K562 (cell line): Measurements from ENCODE around the gene ANXA9. TPM values are rescaled to one million over a fixed set of nuclear protein-coding genes. Genes with fewer than 3 reads are reported as not detected.
A peak's percentile ranks its signal among the peaks of the same experiment; 100 is the strongest.

Experiments used
- ATAC-seq: fragments of 200-7000 bp; cut with Tn5 transposase; 3 replicates; pipeline ENCODE4 v1.9.1; 2020; ENCODE audit warnings: moderate library complexity
- BruUV-seq: library from RNA; stranded (reverse); fragments of 400-500 nt; replicated peaks from 2 replicates; lab custom pipeline; 2021; lab: Mats Ljungman, UMichigan
- CTCF ChIA-PET: fragments of 300-600 bp; formaldehyde crosslinking; extraction: SDS; loops from one replicate; lab custom pipeline; 2021; ENCODE audit warnings: low intra/inter-chr PET ratio; lab: Yijun Ruan, JAX
- POLR2A ChIA-PET: fragments of 300-600, 350-650 bp; sonication (Branson Sonifier 250); formaldehyde crosslinking; extraction: SDS; loops from one replicate; lab custom pipeline; 2021; ENCODE audit warnings: antibody characterized with exemption, inconsistent platforms; lab: Yijun Ruan, JAX
- DNase-seq, 4 experiments: peaks; one replicate each; pipeline versions ENCODE4 v3.0.0 to v3.0.0-alpha.2; 2011 to 2018; ENCODE audit warnings: low spot score in 3 of 4, mixed read lengths in 3 of 4; ENCODE audit errors: extremely low read depth in 1 of 4
- FAIRE-seq: peaks from 2 replicates; lab custom pipeline; 2011; peaks lifted over from hg19 to GRCh38; lab: Jason Lieb, UNC
- H2AFZ ChIP-seq: 2 replicates; pipeline ENCODE4 v1.6.0; 2011; ENCODE audit warnings: low read depth, low read length, control low read depth, inconsistent platforms
- H3K27ac ChIP-seq: fragments of 200-600 bp; 3 replicates; pipeline ENCODE4 v1.8.0; 2011; ENCODE audit warnings: low read depth, mild to moderate bottlenecking, control low read depth, inconsistent platforms, low read length, moderate library complexity, mixed read lengths; ENCODE audit errors: extremely low read depth
- H3K27me3 ChIP-seq, 2 experiments: fragments of 300-600 bp in 1 of 2; 2 replicates in 1 of 2; 3 replicates in 1 of 2; pipeline versions ENCODE4 v1.6.0 to v1.8.0; 2011; ENCODE audit warnings: inconsistent platforms in 2 of 2, low read length in 2 of 2, mild to moderate bottlenecking in 1 of 2, mixed read lengths in 1 of 2, moderate library complexity in 1 of 2; ENCODE audit not compliant: control insufficient read depth in 2 of 2, insufficient read depth in 2 of 2
- H3K36me3 ChIP-seq: fragments of 300-600 bp; 3 replicates; pipeline ENCODE4 v1.8.0; 2011; ENCODE audit warnings: mild to moderate bottlenecking, low read length, inconsistent platforms; ENCODE audit not compliant: control insufficient read depth, insufficient read depth
- H3K4me1 ChIP-seq, 2 experiments: fragments of 200-600 bp in 1 of 2; replicated peaks in 1 of 2; 2 replicates in 1 of 2; 3 replicates in 1 of 2; pipeline versions ENCODE4 v1.5.1 to v1.8.0; 2011; ENCODE audit warnings: inconsistent platforms in 2 of 2, low read length in 2 of 2, mild to moderate bottlenecking in 1 of 2, mixed read lengths in 1 of 2, moderate library complexity in 1 of 2; ENCODE audit not compliant: control insufficient read depth in 2 of 2, insufficient read depth in 2 of 2
- H3K4me2 ChIP-seq: 2 replicates; pipeline ENCODE4 v1.6.1; 2011; ENCODE audit warnings: low read length, control low read depth, inconsistent platforms, mixed read lengths; ENCODE audit not compliant: insufficient read depth
- H3K4me3 ChIP-seq: fragments of 200-600 bp; sonication (generic), shearing (Covaris generic); 2 replicates; pipeline ENCODE4 v1.5.1; 2016; ENCODE audit warnings: control low read depth, inconsistent platforms
- H3K79me2 ChIP-seq: fragments of 200-600 bp; 3 replicates; pipeline ENCODE4 v1.8.0; 2011; ENCODE audit warnings: low read length, inconsistent platforms; ENCODE audit not compliant: control insufficient read depth, insufficient read depth
- H3K9ac ChIP-seq, 2 experiments: 2 replicates each; pipeline versions ENCODE4 v1.6.0 to v1.6.1; 2011; ENCODE audit warnings: low read depth in 2 of 2, low read length in 2 of 2, control low read depth in 1 of 2, inconsistent platforms in 1 of 2, mild to moderate bottlenecking in 1 of 2, mixed read lengths in 1 of 2; ENCODE audit not compliant: insufficient read depth in 1 of 2
- H3K9me1 ChIP-seq: one replicate; pipeline ENCODE4 v1.6.0; 2011; ENCODE audit warnings: inconsistent platforms, mild to moderate bottlenecking, low read length, moderate library complexity; ENCODE audit not compliant: control insufficient read depth, insufficient read depth
- H3K9me3 ChIP-seq: replicated peaks from 2 replicates; pipeline ENCODE4 v1.5.1; 2011; ENCODE audit warnings: low read depth, low read length, inconsistent platforms; ENCODE audit not compliant: control insufficient read depth, insufficient read depth
- H4K20me1 ChIP-seq: replicated peaks from 2 replicates; pipeline ENCODE4 v1.6.1; 2011; ENCODE audit warnings: low read length, inconsistent platforms, mixed read lengths; ENCODE audit not compliant: control insufficient read depth, insufficient read depth
- ARID1B ChIP-seq: fragments of 450-650 bp; IDR thresholded peaks from 2 replicates; pipeline ENCODE4 v1.6.1; 2016; ENCODE audit warnings: antibody characterized with exemption, mild to moderate bottlenecking, inconsistent platforms
- ATF3 ChIP-seq, 2 experiments: fragments of 450-650 bp in 1 of 2; sonication (generic) in 1 of 2; formaldehyde crosslinking in 1 of 2; IDR thresholded peaks in 1 of 2; conservative IDR thresholded peaks in 1 of 2; 2 replicates each; pipeline versions ENCODE4 v1.6.1 to v1.8.1; 2016 to 2023; ENCODE audit warnings: mild to moderate bottlenecking in 2 of 2, moderate library complexity in 2 of 2, inconsistent platforms in 1 of 2, missing genetic modification reagents in 1 of 2
- ATF7 ChIP-seq: fragments of 450-650 bp; IDR thresholded peaks from 2 replicates; pipeline ENCODE4 v1.7.1; 2014; ENCODE audit warnings: mild to moderate bottlenecking, moderate library complexity
- CEBPB ChIP-seq: fragments of 450-650 bp; IDR thresholded peaks from 2 replicates; pipeline ENCODE4 v1.6.1; 2016; ENCODE audit warnings: missing genetic modification characterization, missing compliant biosample characterization
- CEBPG ChIP-seq, 3 experiments: fragments of 200-800 bp in 1 of 3; sonication (Bioruptor generic) in 1 of 3; sonication (generic) in 1 of 3; formaldehyde crosslinking in 1 of 3; IDR thresholded peaks in 2 of 3; conservative IDR thresholded peaks in 1 of 3; 2 replicates each; pipeline versions ENCODE4 v1.6.1 to v1.8.0; 2016 to 2022; ENCODE audit warnings: missing compliant biosample characterization in 2 of 3, missing genetic modification characterization in 2 of 3, mild to moderate bottlenecking in 1 of 3, missing genetic modification reagents in 1 of 3
- DPF2 ChIP-seq: fragments of 450-650 bp; IDR thresholded peaks from 2 replicates; pipeline ENCODE4 v1.6.1; 2016
- EP300 ChIP-seq: IDR thresholded peaks from 2 replicates; pipeline ENCODE4 v1.6.1; 2012; ENCODE audit warnings: low read length, improper control_type of control experiment
- JUND ChIP-seq, 2 experiments: IDR thresholded peaks; 2 replicates in 1 of 2; 3 replicates in 1 of 2; pipeline ENCODE4 v1.6.1; 2011; ENCODE audit warnings: borderline replicate concordance in 2 of 2, low read depth in 2 of 2, low read length in 2 of 2, improper control_type of control experiment in 1 of 2, missing biosample characterization in 1 of 2, missing genetic modification characterization in 1 of 2, missing genetic modification reagents in 1 of 2
- LEF1 ChIP-seq: fragments of 450-650 bp; IDR thresholded peaks from 2 replicates; pipeline ENCODE4 v1.6.1; 2016; ENCODE audit warnings: mild to moderate bottlenecking
- MAX ChIP-seq: sonication (generic); formaldehyde crosslinking; IDR thresholded peaks from 2 replicates; pipeline ENCODE4 v1.9.0; 2022; ENCODE audit warnings: mild to moderate bottlenecking, missing genetic modification reagents
- RBM34 ChIP-seq: fragments of 200-400 bp; formaldehyde crosslinking; IDR thresholded peaks from 2 replicates; pipeline ENCODE4 v1.6.1; 2018; ENCODE audit warnings: low read length, borderline replicate concordance; ENCODE audit not compliant: insufficient read depth
- SAFB ChIP-seq: fragments of 200-400 bp; formaldehyde crosslinking; IDR thresholded peaks from 2 replicates; pipeline ENCODE4 v1.6.1; 2017; ENCODE audit warnings: low read depth, low read length, borderline replicate concordance
- SMAD4 ChIP-seq: fragments of 250-450 bp; sonication (Bioruptor Pico); conservative IDR thresholded peaks from 2 replicates; pipeline ENCODE4 v1.8.0; 2021; ENCODE audit warnings: inconsistent platforms, mild to moderate bottlenecking, moderate library complexity
- SMARCE1 ChIP-seq: fragments of 450-650 bp; IDR thresholded peaks from 2 replicates; pipeline ENCODE4 v1.7.1; 2016; ENCODE audit warnings: mild to moderate bottlenecking
- SMC3 ChIP-seq: conservative IDR thresholded peaks from 2 replicates; pipeline ENCODE4 v1.6.1; 2011; ENCODE audit warnings: low read depth, low read length, improper control_type of control experiment; ENCODE audit not compliant: insufficient read depth
- ZNF12 ChIP-seq: sonication (generic); formaldehyde crosslinking; IDR thresholded peaks from 2 replicates; pipeline ENCODE4 v1.4.0; 2020; ENCODE audit warnings: mild to moderate bottlenecking, missing genetic modification reagents
- ZNF175 ChIP-seq: fragments of 200-800 bp; sonication (Bioruptor generic); IDR thresholded peaks from 2 replicates; pipeline ENCODE4 v1.6.1; 2016; ENCODE audit warnings: low read depth, mild to moderate bottlenecking, missing genetic modification characterization, missing compliant biosample characterization
- ZNF197 ChIP-seq: fragments of 200-800 bp; sonication (Bioruptor generic); IDR thresholded peaks from 2 replicates; pipeline ENCODE4 v1.6.1; 2016; ENCODE audit warnings: low read depth, missing genetic modification characterization, missing compliant biosample characterization
- ZNF445 ChIP-seq: fragments of 250-450 bp; sonication (Bioruptor Pico); IDR thresholded peaks from 2 replicates; pipeline ENCODE4 v1.4.0; 2020; ENCODE audit warnings: low read depth, mild to moderate bottlenecking, moderate library complexity
- ZNF589 ChIP-seq: fragments of 200-800 bp; sonication (Bioruptor generic); IDR thresholded peaks from 2 replicates; pipeline ENCODE4 v1.6.1; 2016; ENCODE audit warnings: low read depth, missing genetic modification characterization, missing compliant biosample characterization
- ZNF778 ChIP-seq: fragments of 450-650 bp; formaldehyde crosslinking; IDR thresholded peaks from 2 replicates; pipeline ENCODE4 v1.4.0; 2020; ENCODE audit warnings: mild to moderate bottlenecking, moderate library complexity
- WGBS: fragments of 100-300 bp; shearing (Covaris generic); methylation state at CpG from one replicate; pipeline ENCODE4 v1.1.6; 2016; ENCODE audit warnings: low coverage, mixed read lengths; ENCODE audit not compliant: insufficient coverage; ENCODE audit errors: missing lambda C conversion rate; 5-methylcytosine and 5-hydroxymethylcytosine counted together
- in situ Hi-C: fragments of 300-500 bp; cut with MboI; formaldehyde crosslinking; loops from 4 replicates; pipeline ENCODE4 v1.15.0; 2018; ENCODE audit warnings: inconsistent platforms, mixed read lengths
- intact Hi-C: fragments of 100-400 bp; cut with micrococcal nuclease; formaldehyde crosslinking; loops from 2 replicates; pipeline ENCODE4 v1.14.2; 2022
- polyA plus RNA-seq, 8 experiments: library from polyadenylated mRNA; depleted of rRNA in 4 of 8; stranded (reverse) in 5 of 8; unstranded in 3 of 8; fragments of >200 nt; fragmentation: Nextera tagmentation in 2 of 8; fragmentation: Illumina TruSeq in 1 of 8; extraction: Ambion mirVana in 2 of 8; extraction: Trizol in 1 of 8; gene quantifications; 2 replicates each; pipeline versions ENCODE4 v1.2.1 to v1.2.3, GENCODE V29; 2011 to 2014; ENCODE audit warnings: inconsistent platforms in 1 of 8, missing spikeins in 1 of 8
- total RNA-seq, 7 experiments: library from RNA; depleted of rRNA in 6 of 7; stranded (reverse); fragments of >200 nt in 6 of 7; fragmentation: Illumina TruSeq in 2 of 7; extraction: Trizol in 2 of 7; gene quantifications; 2 replicates each; pipeline versions ENCODE4 v1.2.1 to v1.2.3, GENCODE V29; 2011 to 2021; ENCODE audit warnings: low replicate concordance in 1 of 7

The ANXA9 gene
- total and polyA plus RNA-seq, 9 of the 15 experiments (the other 6 are each of a cell fraction or from before 2014, with no cell fraction given) = 0.24 to 1.6 (median 0.57) TPM

GRCh38 chr1:151010346-151010726, 28.2 kb downstream of the ANXA9 start:
- ATAC-seq = no peak
- WGBS = 32% methylated on average over 2 of the region's 3 CpGs
- peak overlapping the region in 1 of 2 experiments; percentile 88; a peak in 2 of 4 replicates for H3K9ac ChIP-seq
- H3K9me1 ChIP-seq = no peaks in the 10 kb centered on the region
- intact Hi-C loops = no loop called here
- H3K79me2 ChIP-seq = peaks cover 55% of the 10 kb centered on the region
- H2AFZ ChIP-seq = no peak overlapping the region
- POLR2A ChIA-PET = interaction anchor here (1.0 to 2.8 kb wide), 5 partner anchors 12 to 382 kb away, joined by 3 to 8 read pairs (median 3); partner anchors contain the start of gene GABPB2
- peak overlapping the region; percentile 87; the same call in 1 of the 2 replicates for H3K4me3 ChIP-seq
- H3K36me3 ChIP-seq = peaks cover 17% of the 10 kb centered on the region; the same call in 2 of the 3 replicates
- peak overlapping the region; percentile 100 for H3K4me2 ChIP-seq
- peak overlapping the region; percentile 92; the same call in 2 of the 3 replicates for H3K27ac ChIP-seq
- H4K20me1 ChIP-seq = no peaks in the 10 kb centered on the region
- CTCF ChIA-PET = no interaction called here
- BruUV-seq = no TSS peak
- in situ Hi-C loops = no loop called here
- DNase-seq = no peak
- no peaks in the 10 kb centered on the region for H3K9me3 ChIP-seq
- no peaks in the 10 kb centered on the region for H3K27me3 ChIP-seq
- peaks cover 38 to 53% of the 10 kb centered on the region in 2 experiments for H3K4me1 ChIP-seq
- no peak for FAIRE-seq
- no peak for TF ChIP-seq SMC3
- TF ChIP-seq ZNF589 (CRISPR knock-in tag) = peak; percentile 47; the same call in 1 of the 2 replicates
- no peak for TF ChIP-seq ZNF778 (CRISPR knock-in tag)
- TF ChIP-seq ARID1B = peak; percentile 19; the same call in 1 of the 2 replicates
- peak; percentile 55 for TF ChIP-seq ATF7
- no peak for TF ChIP-seq ZNF12
- no peak for TF ChIP-seq ZNF197
- TF ChIP-seq JUND (IDR thresholded peaks at IDR 0.05; ENCODE audit: borderline replicate concordance, low read depth, low read length) = peak; percentile 48
- TF ChIP-seq JUND (tag; IDR thresholded peaks at IDR 0.05; ENCODE audit: borderline replicate concordance, low read depth, low read length) = no peak
- no peak for TF ChIP-seq MAX (CRISPR knock-in tag)
- peak; percentile 86 for TF ChIP-seq CEBPG (CRISPR knock-in tag; IDR thresholded peaks at IDR 0.05)
- peak; percentile 46 to 83; a peak in 3 of 4 replicates for TF ChIP-seq CEBPG (tag; conservative IDR thresholded peaks at IDR 0.05 in 1 of 2, IDR thresholded peaks at IDR 0.05 in 1 of 2)
- 0 out of 2 replicates have a peak, but pooled peaks have one; percentile 25 for TF ChIP-seq SMARCE1
- 0 out of 2 replicates have a peak, but pooled peaks have one; percentile 57 for TF ChIP-seq DPF2
- no peak for TF ChIP-seq ZNF445 (CRISPR knock-in tag)
- TF ChIP-seq CEBPB (tag) = peak; percentile 71
- 0 out of 2 replicates have a peak, but pooled peaks have one; percentile 37 for TF ChIP-seq SMAD4
- no peak for TF ChIP-seq RBM34
- no peak for TF ChIP-seq LEF1
- TF ChIP-seq EP300 = peak; percentile 49; the same call in 1 of the 2 replicates
- no peak for TF ChIP-seq SAFB
- peak; percentile 94 for TF ChIP-seq ATF3 (IDR thresholded peaks at IDR 0.05)
- TF ChIP-seq ATF3 (CRISPR knock-in tag; conservative IDR thresholded peaks at IDR 0.05) = no peak
- TF ChIP-seq ZNF175 (CRISPR knock-in tag) = 0 out of 2 replicates have a peak, but pooled peaks have one; percentile 19
